ENCODE results near the gene ROR1.

The ROR1 gene

DNA sequence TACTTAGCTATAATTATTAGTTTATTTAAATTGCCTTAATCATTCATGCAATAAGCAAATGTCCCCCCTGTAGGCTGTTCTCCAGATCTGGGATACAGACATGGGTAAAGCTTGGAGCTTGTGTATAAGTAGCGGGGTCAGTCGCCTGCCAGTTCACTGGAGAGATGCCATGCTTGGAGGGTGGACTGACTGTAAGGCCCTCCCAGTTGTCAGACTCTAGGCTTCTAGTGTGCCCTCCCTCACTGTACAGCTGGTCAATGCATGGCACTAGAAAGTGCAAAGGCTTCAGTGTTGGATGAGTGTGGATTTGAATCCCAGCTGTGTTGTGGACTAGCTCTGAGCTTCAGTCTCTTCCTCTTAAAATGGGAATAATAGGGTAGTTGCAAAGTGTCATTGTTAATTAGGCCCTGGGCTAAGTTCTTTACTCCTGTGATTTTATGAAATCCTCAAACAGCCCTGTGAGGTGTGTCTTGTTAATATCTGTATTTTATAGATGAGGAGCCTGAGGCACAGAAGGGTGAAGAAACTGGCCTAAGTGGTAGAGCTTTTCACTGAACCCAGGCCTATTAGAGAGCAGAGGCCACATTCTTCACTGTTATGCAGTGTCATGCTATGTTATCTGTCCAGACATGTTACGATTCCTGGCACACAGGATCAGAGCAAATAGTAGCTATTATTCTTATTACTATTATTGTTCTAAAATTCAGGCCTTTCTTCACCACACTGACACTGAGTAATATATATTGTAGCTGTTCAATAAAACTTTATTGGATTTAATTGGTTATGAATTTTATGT lies 85.9 kb downstream of the ROR1 start:
- DNase-seq, result no peak

DNA sequence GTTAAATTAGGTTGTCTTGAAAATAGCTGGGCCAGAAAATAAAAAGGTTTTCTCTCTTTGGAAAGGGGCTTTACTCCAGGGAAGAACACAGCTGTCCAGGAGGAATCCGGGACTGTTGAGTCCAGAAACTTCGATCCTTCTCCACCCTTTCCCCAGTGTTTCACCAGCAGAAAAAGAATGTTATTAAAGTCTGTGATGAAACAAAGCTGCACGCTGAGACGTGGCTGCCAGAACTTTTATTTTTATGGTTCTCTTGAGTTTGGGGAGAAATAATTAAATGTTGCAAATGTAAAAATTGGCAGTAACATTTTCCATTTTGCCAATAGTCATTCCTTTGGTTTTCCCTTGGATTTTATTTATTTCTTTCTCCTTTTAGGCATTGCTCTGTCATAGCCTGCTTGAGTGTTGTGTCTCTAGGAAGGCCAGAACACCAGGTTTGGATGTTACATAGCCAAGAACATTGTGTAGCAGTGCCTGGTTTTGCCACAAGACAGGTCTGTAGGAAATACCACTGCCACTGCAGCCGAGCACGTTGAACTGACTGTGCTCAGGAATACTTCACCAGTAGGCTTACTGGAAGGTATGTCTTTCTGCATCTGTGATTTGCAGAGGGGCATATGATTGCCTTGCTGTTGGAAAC lies 87.4 kb downstream of the ROR1 start:
- no peak for DNase-seq

GRCh38 chr1:63863145-63863544 lies 89.3 kb downstream of the ROR1 start:
- DNase-seq, result no peak

GRCh38 chr1:63864224-63864641 lies 90.4 kb downstream of the ROR1 start:
- no peak for DNase-seq

- DNase-seq, result no peak
These were observed 91.7 kb downstream of the ROR1 start for GRCh38 chr1:63865561-63865960.

DNA sequence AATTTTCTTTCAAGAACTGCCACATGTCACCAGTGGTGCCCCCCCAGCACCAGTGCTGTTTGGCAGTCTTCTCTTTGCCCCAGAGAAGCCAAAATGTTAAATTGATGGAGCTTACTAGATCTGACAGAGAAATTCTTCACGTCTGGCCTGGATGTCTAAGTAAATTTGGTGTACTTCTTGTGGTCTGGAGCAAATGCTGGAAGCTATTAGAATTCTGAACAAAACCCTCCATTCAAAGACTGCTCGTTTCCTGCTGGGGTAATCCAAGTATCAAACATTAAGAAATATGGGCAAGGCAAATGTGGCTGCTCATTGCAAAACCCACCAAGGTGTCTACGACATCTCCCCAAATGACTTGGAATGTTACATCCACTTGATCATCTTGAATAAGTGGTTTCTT lies 92.3 kb downstream of the ROR1 start:
- DNase-seq, result no peak

GRCh38 chr1:63867429-63868176 lies 93.8 kb downstream of the ROR1 start:
- DNase-seq, result no peak

DNA sequence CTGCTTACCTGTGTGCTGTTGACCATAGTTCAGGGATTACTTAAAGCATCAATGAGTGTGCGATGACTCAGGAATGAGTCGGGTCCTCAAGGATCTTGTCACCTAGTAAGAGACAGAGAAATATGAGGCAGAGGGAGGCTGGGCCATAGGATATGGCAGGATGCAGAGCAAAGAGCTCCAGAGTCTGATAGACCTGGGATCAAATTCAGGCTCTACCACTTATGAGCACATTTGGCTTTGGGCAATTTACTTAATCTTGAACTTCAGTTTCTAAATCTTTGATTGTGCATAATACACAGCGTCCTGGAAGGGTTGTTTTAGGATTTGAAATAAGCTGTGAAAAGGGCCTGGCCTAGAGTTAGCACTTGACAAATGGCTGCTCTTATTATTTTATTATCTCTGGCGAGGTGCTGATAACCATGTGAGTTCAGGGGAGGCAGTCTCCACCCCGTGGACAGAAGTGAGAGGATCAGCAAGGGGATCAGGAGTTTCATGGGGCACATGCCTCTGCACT lies 94.5 kb downstream of the ROR1 start:
- DNase-seq, result no peak

DNA sequence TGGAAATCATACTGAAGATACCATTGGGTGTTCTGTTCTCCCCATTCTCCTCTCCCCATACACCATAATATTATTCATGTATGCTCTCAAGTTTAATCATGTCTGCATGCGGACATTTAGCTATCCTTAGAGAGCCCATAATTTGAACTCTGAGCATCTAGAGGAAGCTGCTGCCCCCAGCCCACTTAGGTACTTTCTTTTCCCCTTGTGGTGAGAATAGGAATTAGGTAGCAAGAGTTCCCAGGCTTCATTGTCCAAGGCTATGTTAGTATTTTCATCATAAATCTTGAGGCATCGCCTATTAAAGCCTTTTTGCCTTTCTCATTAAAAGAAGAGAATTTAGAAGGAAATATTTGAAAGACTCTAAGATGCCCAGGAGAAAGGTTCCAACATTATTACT lies 96.3 kb downstream of the ROR1 start:
- no peak for DNase-seq

- DNase-seq, result no peak
These were observed 97.6 kb downstream of the ROR1 start for GRCh38 chr1:63871463-63871862.

DNA sequence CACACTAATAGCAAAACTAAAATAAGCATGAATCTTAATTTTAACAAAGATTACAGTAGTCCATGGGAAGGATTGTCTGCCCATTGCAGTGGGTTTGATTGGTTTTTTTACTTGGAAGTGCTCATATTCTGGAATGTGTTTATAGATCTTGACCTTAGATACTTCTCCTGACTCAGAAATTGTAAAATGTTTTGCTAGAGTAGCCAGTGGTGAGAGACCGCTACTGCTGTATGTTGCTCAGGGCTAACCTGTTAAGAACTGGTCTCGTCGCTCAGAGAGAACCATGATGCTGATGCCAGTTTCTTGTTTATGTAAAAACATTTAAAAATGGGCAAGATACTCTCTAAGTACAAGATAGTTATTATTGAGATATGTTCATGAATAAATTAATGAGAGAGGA lies 99.9 kb downstream of the ROR1 start:
- DNase-seq, result no peak

DNA sequence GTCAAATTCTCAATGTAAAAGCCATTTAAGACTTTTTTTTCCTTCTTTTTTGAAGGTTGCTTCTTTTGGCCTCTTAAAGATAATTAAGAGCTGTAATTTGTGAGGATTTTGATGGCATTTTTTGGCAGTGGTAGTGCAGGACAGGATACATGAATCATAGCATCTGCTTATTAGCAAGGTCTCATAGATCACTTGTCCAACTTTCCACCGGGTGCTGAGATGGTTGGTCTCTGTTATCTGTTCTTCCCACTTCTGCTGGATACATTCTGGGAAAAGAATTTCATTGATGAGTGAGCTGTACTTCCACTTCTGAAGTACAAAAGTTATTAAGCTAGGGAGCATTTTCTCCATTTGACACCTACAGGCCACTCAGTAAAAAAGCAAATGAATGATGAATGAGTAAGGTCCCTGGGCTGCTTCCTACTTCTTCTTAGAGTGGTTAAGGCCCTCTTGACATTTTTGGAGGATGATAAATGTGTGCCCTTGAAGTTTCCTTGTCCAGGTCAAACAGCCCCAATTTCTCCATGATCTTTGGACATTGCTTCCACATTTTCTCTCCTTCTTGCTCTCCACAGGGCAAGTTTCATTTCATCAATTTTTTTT lies 100.6 kb downstream of the ROR1 start:
- DNase-seq, result no peak

GRCh38 chr1:63875636-63876035 lies 101.8 kb downstream of the ROR1 start:
- DNase-seq, result no peak

DNA sequence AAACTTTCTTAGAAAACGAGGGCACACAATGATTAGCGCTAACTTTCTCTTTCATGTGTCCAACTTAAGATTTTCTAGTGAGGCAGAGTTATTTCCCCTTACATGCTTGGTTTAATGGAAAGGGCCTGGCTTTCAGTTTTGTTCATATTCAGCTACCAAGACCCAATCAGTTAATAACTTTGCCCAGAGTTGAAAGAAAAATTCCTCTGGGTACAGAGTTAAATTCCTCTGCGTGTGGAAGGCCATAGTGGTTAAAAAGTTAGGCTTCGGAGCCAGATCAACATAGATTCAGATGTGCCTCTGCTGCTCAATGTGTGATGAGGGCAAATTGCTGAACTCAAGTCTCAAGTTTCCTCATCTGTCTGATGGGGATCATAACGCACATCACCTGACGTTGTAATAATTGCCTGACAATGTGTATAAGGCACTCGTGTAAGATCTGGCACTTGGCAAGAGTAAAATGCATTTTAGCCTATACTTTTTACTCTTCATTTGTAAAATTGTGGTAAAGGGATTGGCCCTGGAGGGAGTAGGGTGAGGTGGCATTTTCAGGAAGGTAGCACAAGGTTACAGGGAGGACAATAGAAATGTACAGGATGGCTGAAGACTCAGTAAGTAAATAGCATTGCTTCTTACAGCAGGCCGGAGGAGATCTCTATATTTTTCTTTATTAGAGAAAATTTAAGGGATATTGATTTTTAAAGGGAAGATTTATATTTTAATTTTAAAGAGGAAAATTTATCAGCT lies 103.4 kb downstream of the ROR1 start:
- no peak for DNase-seq

DNA sequence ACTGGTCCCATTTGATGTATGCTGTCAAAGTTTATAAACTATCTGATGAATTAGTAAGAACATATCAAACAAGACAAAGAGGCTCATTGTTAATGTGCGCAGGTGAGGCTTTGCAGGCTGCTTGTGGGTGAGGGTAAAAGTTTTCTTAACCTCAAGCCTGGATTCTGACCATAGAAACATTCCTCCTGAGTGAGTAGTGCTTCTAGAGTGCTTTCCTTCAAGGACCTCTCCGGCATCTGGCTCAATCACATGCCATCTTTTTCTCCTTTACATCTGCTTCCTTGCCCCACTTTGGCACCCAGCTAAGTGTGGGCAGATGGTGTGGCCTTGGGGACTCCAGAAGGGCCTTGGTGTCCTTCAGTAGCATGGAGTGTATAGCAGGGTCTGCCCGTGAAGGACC lies 104.0 kb downstream of the ROR1 start:
- DNase-seq, result no peak

- DNase-seq, result no peak
These were observed 105.1 kb downstream of the ROR1 start for GRCh38 chr1:63878932-63879331.

GRCh38 chr1:63880958-63881576 lies 107.2 kb downstream of the ROR1 start:
- no peak for DNase-seq

- no peak for DNase-seq
These were observed 108.4 kb downstream of the ROR1 start for GRCh38 chr1:63882048-63882704.

DNA sequence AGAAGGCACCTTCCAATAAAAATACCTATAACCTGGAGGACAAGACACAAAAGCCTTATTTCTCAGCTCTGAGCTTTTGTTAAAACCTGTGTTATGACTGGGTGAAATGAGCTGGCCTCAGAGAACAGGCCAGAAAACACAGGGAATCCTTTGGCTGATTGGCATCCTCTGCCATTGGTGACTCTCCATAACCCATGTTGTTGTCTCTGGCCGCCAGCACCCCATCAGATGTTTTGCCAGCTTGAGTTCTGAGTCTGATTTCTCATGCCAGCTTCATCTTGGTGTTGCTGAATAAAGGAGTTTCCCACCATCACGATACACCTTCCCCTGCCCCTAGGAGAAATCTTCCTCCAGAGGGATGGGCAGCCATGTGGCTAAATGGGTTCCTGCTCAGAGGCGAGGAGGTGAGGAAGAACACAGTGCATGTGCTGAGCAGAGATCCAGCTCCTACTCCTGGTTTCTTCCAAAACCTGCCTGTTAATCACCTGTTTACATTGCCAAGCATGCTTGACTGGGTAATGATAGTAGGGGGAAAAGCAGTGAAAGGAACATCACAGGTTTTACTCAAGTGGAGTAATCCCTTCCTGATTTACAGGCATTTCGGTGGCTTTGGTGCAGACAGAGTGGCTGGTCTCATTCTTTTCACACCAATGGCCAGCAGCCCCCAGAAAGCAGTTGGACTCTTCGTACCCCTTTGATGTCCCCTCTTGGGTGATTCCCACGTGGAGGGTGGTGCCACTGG lies 109.8 kb downstream of the ROR1 start:
- DNase-seq, result no peak

- DNase-seq, result no peak
These were observed 110.7 kb downstream of the ROR1 start for GRCh38 chr1:63884486-63884885.

GRCh38 chr1:63885899-63886298 lies 112.1 kb downstream of the ROR1 start:
- no peak for DNase-seq
